Lung (tissue), 12 donors: ENCODE data around the gene TOGARAM1. TPM values are rescaled to one million over a fixed set of nuclear protein-coding genes. Genes with fewer than 3 reads are reported as not detected.

Experiments used
- ATAC-seq: fragments of 200-7000 bp; cut with Tn5 transposase; one replicate; pipeline ENCODE4 v1.9.1; 2020; ENCODE audit warnings: moderate number of reproducible peaks; ENCODE audit not compliant: insufficient read depth, low FRiP score
- DNase-seq, 3 donors: peaks; one replicate each; pipeline ENCODE4 v3.0.0-alpha.2; 2013 to 2017
- H3K27ac ChIP-seq, 2 donors: one replicate each; pipeline ENCODE4 v1.5.1; 2013; ENCODE audit warnings: mild to moderate bottlenecking in 2 of 2, moderate library complexity in 2 of 2, control low read depth in 1 of 2, inconsistent platforms in 1 of 2, low read depth in 1 of 2, low read length in 1 of 2
- H3K27me3 ChIP-seq, 3 donors: one replicate each; pipeline ENCODE4 v1.5.1; 2013; ENCODE audit warnings: low read length in 2 of 3; ENCODE audit not compliant: control insufficient read depth in 3 of 3, insufficient read depth in 3 of 3
- H3K36me3 ChIP-seq, 4 donors: one replicate each; pipeline ENCODE4 v1.5.1; 2013; ENCODE audit warnings: low read length in 4 of 4, mild to moderate bottlenecking in 1 of 4, moderate library complexity in 1 of 4; ENCODE audit not compliant: control insufficient read depth in 4 of 4, insufficient read depth in 4 of 4
- H3K4me1 ChIP-seq, 5 donors: one replicate each; pipeline ENCODE4 v1.5.1; 2013; ENCODE audit warnings: low read length in 5 of 5, mild to moderate bottlenecking in 2 of 5, moderate library complexity in 1 of 5; ENCODE audit not compliant: control insufficient read depth in 5 of 5, insufficient read depth in 5 of 5
- H3K4me3 ChIP-seq: one replicate; pipeline ENCODE4 v1.5.1; 2013; ENCODE audit warnings: mild to moderate bottlenecking, control low read depth, moderate library complexity
- H3K9ac ChIP-seq, 2 donors: one replicate each; pipeline ENCODE4 v1.5.1; 2013; ENCODE audit warnings: low read length in 2 of 2, control low read depth in 1 of 2; ENCODE audit not compliant: insufficient read depth in 1 of 2
- H3K9me3 ChIP-seq, 4 donors: one replicate each; pipeline ENCODE4 v1.5.1; 2013; ENCODE audit warnings: low read length in 3 of 4, mild to moderate bottlenecking in 1 of 4, moderate library complexity in 1 of 4; ENCODE audit not compliant: control insufficient read depth in 4 of 4, insufficient read depth in 3 of 4
- WGBS, 2 donors: extraction: QIAGEN DNeasy Blood & Tissue Kit; methylation state at CpG; one replicate each; pipeline ENCODE4 v1.1.7; 2013; 5-methylcytosine and 5-hydroxymethylcytosine counted together
- polyA plus RNA-seq, 2 donors: library from polyadenylated mRNA; stranded (reverse); fragments of 200-250 nt; gene quantifications; one replicate each; pipeline ENCODE4 v1.2.1, GENCODE V29; 2013
- total RNA-seq, 2 donors: library from RNA; depleted of rRNA in 1 of 2; stranded (reverse); fragments of >200 nt in 1 of 2; gene quantifications; one replicate each; pipeline ENCODE4 v1.2.1, GENCODE V29; 2014 to 2021
- TF ChIP-seq, protein P1 (sequence below): IDR thresholded peaks from 2 replicates; pipeline ENCODE4 v1.5.1; 2012; ENCODE audit warnings: mild to moderate bottlenecking; ENCODE audit errors: control extremely low read depth, extremely low read depth
- donor health status: control.
- donor health status: control.
- donor health status: Bipolar disorder and iron deficiency.
- donor health status: healthy.
- donor health status: DM: yes; HTN: yes; CAD: no.

The TOGARAM1 gene
- total and polyA plus RNA-seq, 4 donors: 4.2 to 52.0 (median 11.4) TPM

DNA sequence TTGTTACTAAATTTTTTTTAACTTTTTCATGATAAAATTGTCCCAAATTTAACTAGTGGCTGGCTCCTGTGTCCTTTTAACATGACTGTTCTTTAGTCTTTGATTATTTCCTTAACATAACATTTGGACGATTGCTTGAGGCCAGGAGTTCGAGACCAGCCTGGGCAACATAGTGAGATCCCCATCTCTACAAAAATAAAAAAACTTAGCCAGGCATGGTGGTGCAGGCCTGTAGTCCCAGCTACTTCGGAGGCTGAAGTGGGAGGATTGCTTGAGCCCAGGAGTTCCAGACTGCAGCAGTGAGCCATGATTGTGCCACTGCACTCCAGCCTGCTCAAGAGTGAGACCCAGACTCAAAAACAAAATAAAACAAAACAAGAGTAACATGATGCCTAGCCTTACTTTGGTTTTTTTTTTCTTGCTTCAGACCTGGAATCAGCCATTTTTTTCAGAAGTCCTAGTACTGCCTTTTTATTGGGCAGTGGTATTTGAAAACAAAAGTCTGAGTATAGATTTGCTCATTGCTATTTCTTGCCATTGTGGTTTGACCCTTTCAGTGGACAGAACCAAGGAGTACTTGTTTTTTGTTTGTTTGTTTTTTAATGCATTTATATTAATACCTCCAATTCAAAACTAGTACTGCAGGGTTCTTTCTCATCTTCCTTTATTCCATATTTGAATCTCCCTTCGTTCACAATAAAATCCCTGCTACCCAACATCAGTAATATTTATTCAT lies 4.8 kb downstream of the TOGARAM1 start:
- Histone ChIP-seq H3K4me1 (peaks cover 0 to 22% (median 10%) of the 10 kb centered on the region in 5 donors), H3K36me3 (peaks cover 0 to 14% (median 4%) of the 10 kb centered on the region in 4 donors), H3K9me3 (peaks cover 0 to 5% (median under 1%) of the 10 kb centered on the region in 4 donors), H3K27ac (no peak overlapping the region), H3K27me3 (no peaks in the 10 kb centered on the region), H3K4me3 (no peak overlapping the region), H3K9ac (peak overlapping the region in 1 of 2 donors; percentile 38)
- TF ChIP-seq, protein P1, sequence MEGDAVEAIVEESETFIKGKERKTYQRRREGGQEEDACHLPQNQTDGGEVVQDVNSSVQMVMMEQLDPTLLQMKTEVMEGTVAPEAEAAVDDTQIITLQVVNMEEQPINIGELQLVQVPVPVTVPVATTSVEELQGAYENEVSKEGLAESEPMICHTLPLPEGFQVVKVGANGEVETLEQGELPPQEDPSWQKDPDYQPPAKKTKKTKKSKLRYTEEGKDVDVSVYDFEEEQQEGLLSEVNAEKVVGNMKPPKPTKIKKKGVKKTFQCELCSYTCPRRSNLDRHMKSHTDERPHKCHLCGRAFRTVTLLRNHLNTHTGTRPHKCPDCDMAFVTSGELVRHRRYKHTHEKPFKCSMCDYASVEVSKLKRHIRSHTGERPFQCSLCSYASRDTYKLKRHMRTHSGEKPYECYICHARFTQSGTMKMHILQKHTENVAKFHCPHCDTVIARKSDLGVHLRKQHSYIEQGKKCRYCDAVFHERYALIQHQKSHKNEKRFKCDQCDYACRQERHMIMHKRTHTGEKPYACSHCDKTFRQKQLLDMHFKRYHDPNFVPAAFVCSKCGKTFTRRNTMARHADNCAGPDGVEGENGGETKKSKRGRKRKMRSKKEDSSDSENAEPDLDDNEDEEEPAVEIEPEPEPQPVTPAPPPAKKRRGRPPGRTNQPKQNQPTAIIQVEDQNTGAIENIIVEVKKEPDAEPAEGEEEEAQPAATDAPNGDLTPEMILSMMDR: no peak
- ATAC-seq (no peak), DNase-seq (no peak)
- 87% methylated on average over 4 of the region's 4 CpGs for WGBS, 2 donors

DNA sequence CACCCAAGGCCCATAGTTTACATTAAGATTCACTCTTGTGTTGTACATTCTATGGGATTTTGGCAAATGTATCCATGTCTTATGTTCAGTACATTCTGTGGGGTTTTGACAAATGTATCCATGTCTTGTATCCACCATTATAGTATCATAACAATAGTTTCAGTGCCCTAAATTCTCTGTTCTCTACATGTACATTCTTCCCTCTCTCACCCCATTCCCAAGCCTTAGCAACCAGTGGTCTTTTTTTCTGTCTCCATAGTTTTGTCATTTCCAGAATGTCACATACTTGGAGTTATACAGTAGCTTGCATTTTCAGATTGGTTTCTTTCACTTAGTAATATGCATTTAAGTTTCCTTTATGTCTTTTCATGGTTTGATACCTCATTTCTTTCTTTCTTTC lies 6.7 kb downstream of the TOGARAM1 start:
- Histone ChIP-seq H3K36me3 (peaks cover 0 to 11% (median 5%) of the 10 kb centered on the region in 4 donors), H3K27ac (no peak overlapping the region), H3K9me3 (peaks cover 0 to 5% (median 1%) of the 10 kb centered on the region in 4 donors), H3K4me3 (no peak overlapping the region), H3K4me1 (peaks cover 0 to 15% (median 8%) of the 10 kb centered on the region in 5 donors), H3K27me3 (no peaks in the 10 kb centered on the region), H3K9ac (no peak overlapping the region)
- DNase-seq (no peak), ATAC-seq (no peak)
- TF ChIP-seq, protein P1: no peak

GRCh38 chr14:44970907-44971306 lies 8.9 kb downstream of the TOGARAM1 start:
- ATAC-seq (no peak), DNase-seq (no peak)
- Histone ChIP-seq H3K9ac (no peak overlapping the region), H3K4me1 (peaks cover 0 to 10% (median 6%) of the 10 kb centered on the region in 5 donors), H3K4me3 (no peak overlapping the region), H3K27me3 (no peaks in the 10 kb centered on the region), H3K36me3 (peaks cover 0 to 11% (median 5%) of the 10 kb centered on the region in 4 donors), H3K9me3 (peaks cover 0 to 5% (median 1%) of the 10 kb centered on the region in 4 donors), H3K27ac (no peak overlapping the region)
- TF ChIP-seq, protein P1: no peak
